T-helper 2 cell treated with Interferon-gamma antibody and Interleukin-4, amounts not matched to agents 5 μg/mL and 100 μg/mL, for 36 hours (primary cell): ENCODE results near the gene ZNF790.
A peak's percentile ranks its signal among the peaks of the same experiment; 100 is the strongest.
"Not testable (repeated sequence)": the region's sequence is repeated elsewhere in the genome, so short reads cannot be mapped to it uniquely, and the experiment has no call there.

ENCODE experiments used
- DNase-seq: peaks from one replicate; pipeline ENCODE4 v3.0.0; 2021; ENCODE audit warnings: low spot score
- H3K27ac Mint-ChIP-seq: one replicate; pipeline ENCODE4 v1.8.0; 2021; ENCODE audit warnings: mild to moderate bottlenecking, mixed read lengths
- H3K27me3 Mint-ChIP-seq: one replicate; pipeline ENCODE4 v1.8.0; 2021; ENCODE audit warnings: low read depth, mixed read lengths
- H3K36me3 Mint-ChIP-seq: one replicate; pipeline ENCODE4 v1.8.0; 2021; ENCODE audit warnings: low read depth, mixed read lengths
- H3K4me1 Mint-ChIP-seq: one replicate; pipeline ENCODE4 v1.8.0; 2021; ENCODE audit warnings: low read depth, mixed read lengths
- H3K4me3 Mint-ChIP-seq: one replicate; pipeline ENCODE4 v1.8.0; 2022; ENCODE audit warnings: mild to moderate bottlenecking, moderate library complexity, mixed read lengths
- H3K9me3 Mint-ChIP-seq: one replicate; pipeline ENCODE4 v1.8.0; 2021; ENCODE audit warnings: mixed read lengths

Gene ZNF790

DNA sequence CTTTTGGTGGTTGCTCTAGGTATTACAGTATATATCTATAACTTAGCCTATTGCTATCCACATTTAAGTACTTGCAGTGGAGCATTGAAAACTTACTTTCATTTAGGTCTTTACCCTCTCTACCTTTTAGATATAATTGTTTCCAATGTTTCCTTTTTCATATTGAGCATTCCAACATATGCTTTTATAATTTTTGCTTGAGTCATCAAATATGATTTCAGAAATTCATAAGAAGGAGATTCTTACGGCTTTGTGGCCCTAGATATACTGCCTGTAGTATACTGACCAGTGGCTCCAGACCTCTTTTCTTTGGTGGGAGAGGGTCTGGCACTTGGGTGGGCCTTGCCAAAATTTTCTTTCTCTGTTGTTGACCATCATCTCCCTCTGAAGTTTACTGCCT is 32.8 kb downstream of the ZNF790 start:
- H3K27me3 Mint-ChIP-seq = no peaks in the 10 kb centered on the region
- H3K4me3 Mint-ChIP-seq = no peak overlapping the region
- DNase-seq = no peak
- peaks cover 17% of the 10 kb centered on the region for H3K36me3 Mint-ChIP-seq
- H3K9me3 Mint-ChIP-seq = peaks cover 44% of the 10 kb centered on the region
- H3K4me1 Mint-ChIP-seq = no peaks in the 10 kb centered on the region
- no peak overlapping the region for H3K27ac Mint-ChIP-seq

DNA sequence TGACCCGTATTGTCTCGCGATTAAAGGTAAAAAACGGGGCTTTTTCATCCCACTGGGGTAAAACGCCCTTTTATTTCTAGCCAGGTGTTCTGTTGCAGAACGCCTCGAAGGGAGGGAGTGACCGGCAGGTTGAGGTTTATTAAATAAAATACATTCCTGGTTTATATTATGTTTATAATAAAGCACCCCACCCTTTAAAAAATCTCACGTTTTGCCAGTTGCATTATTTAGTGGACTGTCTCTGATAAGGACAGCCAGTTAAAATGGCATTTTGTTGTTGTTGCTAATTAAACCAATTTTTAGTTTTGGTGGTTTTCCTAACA is 40.4 kb downstream of the ZNF790 start:
- DNase-seq = no peak
- peaks cover 45% of the 10 kb centered on the region for H3K9me3 Mint-ChIP-seq
- H3K4me3 Mint-ChIP-seq = peak overlapping the region; percentile 88
- H3K27me3 Mint-ChIP-seq = no peaks in the 10 kb centered on the region
- H3K4me1 Mint-ChIP-seq = no peaks in the 10 kb centered on the region
- peaks cover 15% of the 10 kb centered on the region for H3K36me3 Mint-ChIP-seq
- no peak overlapping the region for H3K27ac Mint-ChIP-seq

DNA sequence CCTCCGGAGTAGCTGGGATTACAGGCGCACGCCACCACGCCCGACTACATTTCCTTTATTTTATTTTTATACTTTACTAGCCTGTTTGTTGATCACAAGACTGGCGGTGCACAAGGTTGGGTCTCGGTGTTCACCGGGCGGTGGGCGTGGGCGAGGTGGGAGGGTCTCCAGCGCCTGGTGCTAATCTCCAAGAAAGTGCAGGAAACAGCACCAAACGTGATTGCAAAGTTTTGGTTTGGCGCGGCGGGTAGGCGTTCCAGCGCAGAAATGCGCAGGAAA is 41.5 kb downstream of the ZNF790 start:
- DNase-seq = no peak
- peak overlapping the region; percentile 88 for H3K4me3 Mint-ChIP-seq
- peak overlapping the region; percentile 90 for H3K27ac Mint-ChIP-seq
- no peaks in the 10 kb centered on the region for H3K27me3 Mint-ChIP-seq
- peaks cover 53% of the 10 kb centered on the region for H3K9me3 Mint-ChIP-seq
- H3K36me3 Mint-ChIP-seq = peaks cover 17% of the 10 kb centered on the region
- H3K4me1 Mint-ChIP-seq = no peaks in the 10 kb centered on the region

DNA sequence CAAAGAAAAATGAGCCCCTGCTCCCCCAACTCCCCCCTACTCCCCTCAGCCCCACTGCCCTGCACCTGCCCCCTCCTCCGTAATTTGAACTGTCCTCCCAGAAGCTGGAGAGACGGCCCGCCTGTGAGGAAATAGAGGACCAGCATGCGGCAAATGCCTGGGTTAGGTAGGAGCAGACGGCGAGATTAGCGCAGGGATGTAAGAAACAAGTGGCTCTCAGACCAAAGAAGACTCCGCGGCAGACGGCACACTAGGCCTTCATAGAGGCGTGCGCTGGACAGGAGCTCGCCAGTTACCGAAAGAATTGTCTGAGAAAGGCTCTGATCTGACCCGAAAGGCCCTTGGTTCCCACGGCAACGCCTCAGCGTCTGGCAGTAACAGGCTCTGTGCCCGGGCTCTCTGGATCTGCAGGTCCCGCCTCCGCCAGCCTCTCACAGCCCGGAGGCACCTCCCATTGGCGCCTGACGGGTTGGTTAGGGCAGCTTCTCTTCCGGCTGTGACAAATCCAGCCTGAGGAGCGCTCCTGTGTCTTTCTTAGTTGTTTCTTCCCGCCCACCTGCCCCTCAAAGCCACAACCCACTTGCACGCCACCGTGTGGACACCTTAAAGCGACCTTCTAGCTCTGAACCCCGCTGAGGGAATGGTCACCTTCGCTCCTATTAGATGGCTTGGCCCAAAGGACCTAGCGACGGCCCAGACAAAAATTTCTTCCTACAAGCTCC is 46.6 kb downstream of the ZNF790 start:
- not testable (repeated sequence) for H3K27ac Mint-ChIP-seq, H3K36me3 Mint-ChIP-seq, H3K4me1 Mint-ChIP-seq, H3K27me3 Mint-ChIP-seq, DNase-seq
- Mint-ChIP-seq H3K9me3 (peaks cover 56% of the 10 kb centered on the region), H3K4me3 (peak overlapping the region; percentile 24)

DNA sequence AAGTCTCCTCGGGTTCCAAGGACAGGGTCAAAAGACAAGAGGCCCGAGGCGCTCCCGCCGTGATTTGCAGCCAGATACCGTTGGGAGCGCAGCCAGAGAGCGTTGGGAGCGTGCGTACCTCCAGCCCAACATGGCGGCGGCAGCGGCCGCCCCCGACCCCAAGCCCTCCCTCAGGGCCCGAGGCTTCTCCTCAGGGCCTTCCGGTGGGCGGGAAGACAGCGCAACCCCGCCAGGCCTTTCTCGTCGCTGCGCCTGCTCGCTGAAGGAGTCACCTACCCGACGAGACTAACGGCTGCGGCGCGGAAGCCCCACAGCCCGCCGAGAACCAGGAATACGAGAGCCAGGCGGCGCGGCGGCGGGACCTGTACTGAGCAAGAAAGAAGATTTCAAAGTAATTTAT is 62.4 kb downstream of the ZNF790 start:
- Mint-ChIP-seq H3K36me3 (peaks cover 27% of the 10 kb centered on the region), H3K9me3 (peaks cover 41% of the 10 kb centered on the region), H3K27me3 (no peaks in the 10 kb centered on the region), H3K4me3 (no peak overlapping the region), H3K27ac (no peak overlapping the region), H3K4me1 (peaks cover 20% of the 10 kb centered on the region)
- DNase-seq = no peak

DNA sequence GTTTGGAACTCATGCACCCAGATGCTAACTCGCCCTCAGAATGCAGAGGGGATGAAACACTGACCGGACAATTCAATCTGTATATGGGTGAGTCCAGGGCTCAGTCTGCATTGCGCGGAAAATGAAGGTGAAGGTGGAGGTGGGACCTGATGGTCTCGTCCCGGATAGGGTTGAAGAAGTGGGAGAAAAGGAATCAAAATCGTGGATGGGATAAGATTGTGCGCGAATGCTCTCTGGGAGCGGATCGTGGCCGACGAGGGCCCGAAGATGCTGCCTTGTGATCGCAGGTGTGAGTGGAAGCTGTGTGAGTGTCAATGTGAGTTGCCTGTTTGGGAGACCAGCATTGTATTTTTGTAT is 65.0 kb downstream of the ZNF790 start:
- H3K27me3 Mint-ChIP-seq = no peaks in the 10 kb centered on the region
- peak overlapping the region; percentile 96 for H3K27ac Mint-ChIP-seq
- DNase-seq = no peak
- H3K9me3 Mint-ChIP-seq = peaks cover 41% of the 10 kb centered on the region
- peak overlapping the region; percentile 99 for H3K4me3 Mint-ChIP-seq
- H3K36me3 Mint-ChIP-seq = peaks cover 36% of the 10 kb centered on the region
- peaks cover 20% of the 10 kb centered on the region for H3K4me1 Mint-ChIP-seq

DNA sequence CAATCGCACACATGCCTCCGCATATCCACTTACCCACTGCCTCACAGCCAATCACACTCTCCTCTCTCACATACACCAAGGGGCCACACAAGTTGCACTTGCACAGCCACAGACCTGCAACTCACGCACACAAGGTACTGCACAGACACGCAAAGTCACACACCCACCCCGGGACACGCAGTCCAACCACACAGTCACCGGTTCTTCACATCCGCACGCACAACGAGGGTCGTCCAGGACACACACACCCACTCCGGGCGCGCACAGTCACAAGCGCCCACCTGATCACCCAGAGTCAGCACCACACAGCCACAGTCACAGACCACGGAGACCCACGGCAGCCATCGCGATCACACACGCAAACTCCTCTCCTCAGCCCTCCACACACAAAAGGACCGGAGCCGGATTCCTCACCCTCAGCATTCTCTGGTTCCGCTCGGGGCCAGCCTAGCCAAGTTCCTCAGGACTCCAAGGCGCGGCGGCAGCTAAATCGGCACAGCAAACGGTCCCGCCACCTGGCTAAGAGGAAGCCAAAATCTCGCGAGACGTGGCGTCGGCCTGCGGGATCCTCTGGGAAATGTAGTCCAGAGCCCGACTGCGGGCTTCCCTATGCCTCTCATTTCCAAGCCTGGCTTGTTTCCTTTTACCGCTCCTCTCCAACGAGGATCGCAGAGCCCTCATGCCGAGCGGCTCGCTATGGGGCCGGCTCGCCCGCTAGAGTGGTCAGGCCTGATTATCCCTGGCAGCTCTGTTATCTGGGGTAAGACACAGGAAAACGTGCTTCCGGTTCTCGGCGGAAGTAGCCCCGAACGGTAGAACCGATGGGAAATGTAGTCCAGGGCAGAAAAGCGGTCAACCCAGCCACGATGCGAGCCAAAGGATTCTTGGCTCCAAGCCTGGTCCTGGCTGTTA is 65.6 kb downstream of the ZNF790 start, which contains the start of gene ZNF850:
ZNF850 (minus strand) TSS at position 497 of the 912 bp plus-strand sequence. CDS start 10,201 bp downstream, outside the sequence.
- Mint-ChIP-seq H3K4me1 (peaks cover 20% of the 10 kb centered on the region), H3K36me3 (peaks cover 34% of the 10 kb centered on the region), H3K27ac (peak within 1 kb of the TSS; percentile 96), H3K27me3 (no peaks in the 10 kb centered on the region), H3K9me3 (peaks cover 37% of the 10 kb centered on the region), H3K4me3 (peak within 1 kb of the TSS; percentile 99)
- peak; percentile 91 for DNase-seq

DNA sequence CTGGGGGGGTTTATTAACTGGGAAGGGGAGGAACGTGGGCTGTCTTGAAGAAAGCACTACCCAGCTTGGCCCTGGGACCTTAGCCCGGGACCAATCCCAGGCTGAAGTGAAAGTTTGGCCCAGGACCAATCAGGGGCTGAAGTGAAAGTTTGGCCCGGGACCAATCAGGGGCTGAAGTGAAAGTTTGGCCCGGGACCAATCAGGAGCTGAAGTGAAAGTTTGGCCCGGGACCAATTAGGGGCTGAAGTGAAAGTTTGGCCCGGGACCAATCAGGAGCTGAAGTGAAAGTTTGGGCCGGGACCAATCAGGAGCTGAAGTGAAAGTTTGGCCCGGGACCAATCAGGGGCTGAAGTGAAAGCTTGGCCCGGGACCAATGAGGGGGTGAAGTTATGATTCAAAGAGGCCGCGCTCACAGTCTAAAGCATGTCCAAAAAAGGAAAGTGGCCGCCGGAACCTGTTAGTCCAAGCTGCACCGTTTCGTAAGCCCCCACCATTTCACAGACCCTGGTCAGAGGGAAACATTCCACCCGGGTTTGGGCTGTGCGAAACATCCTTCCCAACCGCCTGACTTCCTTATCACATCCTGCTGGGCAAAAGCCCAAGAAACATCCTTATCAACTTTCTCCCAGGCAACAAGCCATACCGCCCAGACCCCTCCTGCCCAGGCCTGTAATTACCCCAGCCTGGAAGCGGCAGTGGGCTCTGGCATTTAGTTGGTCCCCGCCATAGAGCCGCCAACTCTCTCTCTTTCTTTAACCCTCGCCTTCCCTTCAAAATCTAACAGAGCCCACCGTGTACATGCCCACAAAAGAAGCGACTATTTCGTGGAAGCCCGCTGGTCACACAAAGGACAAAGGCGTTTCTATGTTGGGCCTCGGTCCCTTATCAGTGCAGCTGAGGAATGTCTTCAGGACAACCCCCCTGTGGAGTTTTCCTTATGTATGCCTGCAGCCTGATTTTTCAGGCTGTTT is 66.6 kb downstream of the ZNF790 start:
- H3K27ac Mint-ChIP-seq = peak overlapping the region; percentile 96
- peaks cover 20% of the 10 kb centered on the region for H3K4me1 Mint-ChIP-seq
- no peaks in the 10 kb centered on the region for H3K27me3 Mint-ChIP-seq
- peak; percentile 29 for DNase-seq
- H3K9me3 Mint-ChIP-seq = peaks cover 37% of the 10 kb centered on the region
- H3K36me3 Mint-ChIP-seq = peaks cover 35% of the 10 kb centered on the region
- peak overlapping the region; percentile 99 for H3K4me3 Mint-ChIP-seq
